Stomach (tissue), 4 donors: Measurements from ENCODE around the gene GTSE1.

ENCODE experiments used
- CTCF ChIP-seq, 7 experiments: fragments of 450-650 bp in 4 of 7; fragments of 200-600 bp in 3 of 7; sonication (generic) in 3 of 7; IDR thresholded peaks; one replicate each; pipeline ENCODE4 v1.5.1; 2016 to 2019; ENCODE audit warnings: antibody characterized with exemption in 7 of 7, control low read depth in 2 of 7, mild to moderate bottlenecking in 1 of 7
- EP300 ChIP-seq: sonication (generic); formaldehyde crosslinking; IDR thresholded peaks from one replicate; pipeline ENCODE4 v1.6.1; 2017; ENCODE audit warnings: antibody characterized with exemption
- POLR2A ChIP-seq, 4 donors: fragments of 450-650 bp; IDR thresholded peaks; one replicate each; pipeline ENCODE4 v1.6.1; 2016; ENCODE audit warnings: antibody characterized with exemption in 4 of 4, control low read depth in 2 of 4, mild to moderate bottlenecking in 1 of 4, moderate library complexity in 1 of 4
- POLR2AphosphoS5 ChIP-seq, 3 donors: sonication (generic); formaldehyde crosslinking; IDR thresholded peaks; one replicate each; pipeline ENCODE4 v1.6.1; 2016; ENCODE audit warnings: antibody characterized with exemption in 3 of 3

DNA sequence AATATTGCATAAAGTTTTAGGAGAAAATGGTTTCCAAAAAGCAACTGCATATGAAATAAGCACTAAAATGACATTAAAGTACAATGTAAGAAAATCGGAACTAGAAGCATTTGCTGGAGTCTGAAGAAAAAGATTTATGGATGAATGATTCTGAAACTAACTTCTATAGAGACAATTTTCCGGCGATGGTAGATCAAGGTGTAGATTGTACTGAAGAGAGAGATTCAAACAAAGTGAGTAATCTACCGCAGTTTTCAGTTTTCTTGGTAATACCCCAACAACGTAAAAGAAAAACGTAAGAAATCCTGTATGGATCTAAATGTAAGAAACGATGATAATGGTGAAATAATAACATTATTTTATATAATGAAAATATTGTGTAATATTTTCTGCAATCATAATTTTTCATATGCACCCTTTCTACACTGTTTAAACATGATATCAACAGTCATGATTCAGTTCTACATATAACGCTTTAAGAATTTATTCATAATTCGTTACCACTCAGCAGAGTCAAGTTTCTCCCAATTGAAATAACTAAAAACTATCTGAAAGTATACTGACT is 44.8 kb upstream of the GTSE1 start:
- no peak for TF ChIP-seq CTCF (IDR thresholded peaks at IDR 0.05)
- TF ChIP-seq POLR2AphosphoS5 (IDR thresholded peaks at IDR 0.05) = no peak
- TF ChIP-seq EP300 = no peak
- TF ChIP-seq POLR2A (IDR thresholded peaks at IDR 0.05) = no peak
